ENCODE data around the gene PABPC1L2B. TPM values are rescaled to one million over a fixed set of nuclear protein-coding genes. Genes with fewer than 3 reads are reported as not detected.

The PABPC1L2B gene
- total RNA-seq, result not detected in 2 replicates

DNA sequence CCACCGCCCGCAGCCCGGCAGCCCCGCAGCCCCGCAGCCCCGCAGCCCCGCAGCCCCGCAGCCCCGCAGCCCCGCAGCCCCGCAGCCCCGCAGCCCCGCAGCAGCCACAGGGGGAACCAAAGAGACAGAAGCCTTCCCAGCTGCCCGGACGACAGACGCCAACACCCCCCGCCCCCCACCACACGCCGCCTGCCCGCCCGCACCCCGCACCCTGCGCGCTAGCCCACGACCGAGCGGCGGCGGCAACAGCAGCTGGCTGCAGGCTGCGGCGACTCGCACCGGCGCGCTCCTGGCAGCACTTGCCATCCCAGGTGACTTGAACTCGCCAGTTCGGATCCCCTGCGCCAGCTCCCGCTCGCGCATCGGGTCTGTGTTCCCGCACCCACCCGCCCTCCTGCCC, at the start of gene PABPC1L2B:
PABPC1L2B (plus strand) TSS at position 207 of the 400 bp plus-strand sequence. CDS start 704 bp downstream, outside the sequence.

Other genes with a start within 250 kb of the PABPC1L2B start
- gene DMRTC1B, start 226.0 kb upstream of the PABPC1L2B start, total RNA-seq, result not detected in 2 replicates
- not detected in 2 replicates for gene FAM236B, start 220.3 kb upstream of the PABPC1L2B start, total RNA-seq
- not detected in 2 replicates for gene FAM236D, start 194.7 kb upstream of the PABPC1L2B start, total RNA-seq
- gene FAM236C, start 90.3 kb upstream of the PABPC1L2B start, total RNA-seq, result not detected in 2 replicates
- not detected in 2 replicates for gene FAM236A, start 64.7 kb upstream of the PABPC1L2B start, total RNA-seq
- gene DMRTC1, start 59.1 kb upstream of the PABPC1L2B start, total RNA-seq, result not detected in 2 replicates
- gene PABPC1L2A, start 76.6 kb downstream of the PABPC1L2B start, total RNA-seq, result not detected in 2 replicates
- gene NAP1L2, start 211.9 kb downstream of the PABPC1L2B start, total RNA-seq, result 1.2 and 1.3 TPM in 2 replicates